Erythroblast (primary cell): ENCODE results near the gene LSG1.
A peak's percentile ranks its signal among the peaks of the same experiment; 100 is the strongest.

Experiments used
- DNase-seq, 2 experiments: peaks; one replicate each; lab custom pipeline; 2025; lab: John Stamatoyannopoulos, UW
- GATA1 ChIP-seq: IDR thresholded peaks from 2 replicates; pipeline ENCODE4 v1.6.1; 2011; ENCODE audit warnings: low read depth, mild to moderate bottlenecking, control low read depth, low read length, moderate library complexity
- POLR2A ChIP-seq: IDR thresholded peaks from 2 replicates; pipeline ENCODE4 v1.6.1; 2011; ENCODE audit warnings: mild to moderate bottlenecking, low read length

The LSG1 gene

DNA sequence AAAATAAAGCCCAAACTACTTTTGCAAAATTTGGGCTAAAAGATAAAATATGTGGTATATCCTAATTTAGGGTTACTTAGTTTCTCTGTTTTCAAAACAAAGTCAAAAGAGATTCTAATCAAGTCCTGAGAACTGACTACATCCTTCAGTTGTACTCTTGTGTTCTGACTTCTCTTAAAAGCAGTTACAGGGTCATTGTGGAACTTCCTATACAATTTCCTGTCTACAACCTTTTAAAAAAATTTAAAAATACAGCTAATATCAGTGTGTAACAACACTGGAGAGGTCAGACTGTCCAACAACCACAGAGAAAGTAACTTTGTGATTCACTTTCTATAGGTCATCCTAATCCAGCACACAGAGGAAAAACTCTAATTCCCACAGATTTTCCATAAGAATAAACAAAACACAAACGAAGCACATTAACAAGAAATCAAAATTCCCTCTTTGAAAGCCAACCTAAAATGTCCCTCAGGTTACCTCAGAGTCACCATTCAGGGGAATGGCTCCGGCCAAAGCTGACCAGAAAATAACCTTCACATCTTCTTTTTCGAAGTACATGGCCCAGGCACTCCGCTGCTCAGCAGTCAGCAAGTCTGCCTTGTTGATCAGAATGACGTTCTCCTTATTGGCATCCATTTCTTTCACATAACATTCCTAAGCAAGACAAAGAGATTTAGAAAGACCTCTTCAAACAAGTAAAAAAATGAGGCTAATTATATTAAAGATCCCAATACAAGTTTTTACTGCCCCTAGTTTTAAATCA, 13.3 kb downstream of the LSG1 start:
- no peak for TF ChIP-seq GATA1
- no peak for TF ChIP-seq POLR2A
- no peak for DNase-seq

- DNase-seq = no peak
- TF ChIP-seq POLR2A = no peak
- no peak for TF ChIP-seq GATA1
Observed at GRCh38 chr3:194657439-194657838, 14.6 kb downstream of the LSG1 start.

GRCh38 chr3:194654443-194654842, 17.5 kb downstream of the LSG1 start:
- no peak for DNase-seq
- no peak for TF ChIP-seq GATA1
- no peak for TF ChIP-seq POLR2A

GRCh38 chr3:194647747-194648146, 24.2 kb downstream of the LSG1 start:
- no peak for TF ChIP-seq GATA1
- no peak for TF ChIP-seq POLR2A
- DNase-seq = no peak

DNA sequence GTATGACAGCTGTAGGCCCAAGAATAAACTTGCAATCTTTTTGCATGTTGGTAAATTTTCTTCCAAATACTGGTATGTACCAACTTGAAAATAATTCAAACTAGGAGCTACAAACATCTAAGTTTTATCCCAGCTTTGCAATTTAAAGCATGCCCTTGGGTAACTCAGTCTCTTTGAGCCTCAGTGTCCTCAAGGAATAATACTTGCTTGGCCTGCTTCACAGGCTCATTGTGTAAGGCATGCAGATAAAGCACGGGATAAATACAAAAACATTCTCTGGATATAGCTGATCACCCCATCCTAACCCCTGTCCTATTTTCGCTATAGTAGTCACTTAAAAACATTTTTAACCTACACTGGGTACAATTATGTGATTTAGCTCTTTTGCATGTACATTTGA, 29.2 kb downstream of the LSG1 start:
- DNase-seq = no peak

GRCh38 chr3:194640829-194641228, 31.2 kb downstream of the LSG1 start:
- peak; percentile 49 to 66 for DNase-seq
- TF ChIP-seq GATA1 (no peak), POLR2A (no peak)

More for the DNA sequence above, 29.2 kb downstream of the LSG1 start:
- TF ChIP-seq POLR2A (no peak), GATA1 (no peak)

GRCh38 chr3:194638991-194639605, 32.9 kb downstream of the LSG1 start:
- no peak for DNase-seq
- TF ChIP-seq GATA1 = no peak
- TF ChIP-seq POLR2A = no peak

DNA sequence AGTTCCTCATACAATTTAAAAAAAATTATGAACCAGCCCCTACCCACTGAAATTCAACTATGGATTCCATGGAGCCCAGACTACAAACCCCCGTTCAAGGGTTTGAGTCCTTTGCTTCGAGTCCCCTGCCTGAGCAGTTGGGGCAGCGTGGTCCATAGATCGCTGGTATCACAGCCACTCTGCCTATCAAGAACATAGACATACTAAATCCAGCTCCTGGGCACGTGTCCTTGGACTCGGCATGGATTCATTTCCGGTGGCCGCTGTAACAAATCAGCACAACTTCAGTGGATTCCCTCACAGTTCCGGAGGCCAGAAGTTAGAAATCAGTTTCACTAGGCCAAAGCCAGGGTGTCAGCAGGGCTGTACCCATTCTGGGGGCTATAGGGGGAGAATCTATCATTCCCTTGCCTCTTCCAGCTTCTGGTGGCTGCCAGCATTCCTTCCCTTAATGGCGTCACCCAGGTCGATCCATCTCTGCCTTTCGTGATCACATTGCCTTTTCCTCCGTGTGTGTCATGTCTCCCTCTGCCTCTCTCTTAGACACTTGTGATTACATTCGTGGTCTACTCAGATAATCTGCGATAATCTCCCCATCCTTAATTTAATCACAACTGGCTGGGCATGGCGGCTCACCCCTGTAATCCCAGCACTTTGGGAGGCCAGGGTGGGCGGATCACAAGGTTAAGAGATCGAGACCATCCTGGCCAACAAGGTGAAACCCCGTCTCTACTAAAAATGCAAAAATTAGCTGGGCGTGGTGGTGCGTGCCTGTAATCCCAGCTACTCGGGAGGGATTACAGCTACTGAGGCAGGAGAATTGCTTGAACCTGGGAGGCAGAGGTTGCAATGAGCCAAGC, 34.2 kb downstream of the LSG1 start:
- TF ChIP-seq GATA1 (no peak), POLR2A (no peak)
- DNase-seq = no peak

DNA sequence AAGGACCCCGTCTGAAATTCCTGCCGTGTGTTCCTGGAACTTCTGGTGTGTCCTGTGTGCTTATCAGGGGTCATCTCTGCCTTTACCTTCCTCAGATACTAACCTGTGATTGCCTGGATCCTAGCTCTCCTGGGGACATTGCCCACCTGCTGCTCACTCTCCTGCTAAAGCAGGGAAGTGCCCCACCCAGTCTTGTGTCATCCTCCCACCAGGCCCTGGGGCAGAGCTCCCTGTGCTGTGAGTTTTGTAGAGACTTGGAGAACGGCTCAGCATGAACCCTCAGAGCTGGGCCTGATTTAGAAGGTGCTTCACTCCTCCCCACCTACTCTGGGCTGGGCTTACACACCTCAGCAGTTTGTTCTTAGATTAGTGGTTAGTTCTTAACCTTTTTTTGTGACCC, 34.9 kb downstream of the LSG1 start:
- DNase-seq = no peak
- TF ChIP-seq GATA1 = no peak
- TF ChIP-seq POLR2A = no peak

- peak; percentile 26 for TF ChIP-seq POLR2A
- no peak for TF ChIP-seq GATA1
- DNase-seq = peak; percentile 81 to 83
Observed at GRCh38 chr3:194633349-194634004, 38.5 kb downstream of the LSG1 start, which contains the start of gene TMEM44. Gene TMEM44 (minus strand): TSS chr3:194633419. CDS start chr3:194633215, 204 bp downstream.

DNA sequence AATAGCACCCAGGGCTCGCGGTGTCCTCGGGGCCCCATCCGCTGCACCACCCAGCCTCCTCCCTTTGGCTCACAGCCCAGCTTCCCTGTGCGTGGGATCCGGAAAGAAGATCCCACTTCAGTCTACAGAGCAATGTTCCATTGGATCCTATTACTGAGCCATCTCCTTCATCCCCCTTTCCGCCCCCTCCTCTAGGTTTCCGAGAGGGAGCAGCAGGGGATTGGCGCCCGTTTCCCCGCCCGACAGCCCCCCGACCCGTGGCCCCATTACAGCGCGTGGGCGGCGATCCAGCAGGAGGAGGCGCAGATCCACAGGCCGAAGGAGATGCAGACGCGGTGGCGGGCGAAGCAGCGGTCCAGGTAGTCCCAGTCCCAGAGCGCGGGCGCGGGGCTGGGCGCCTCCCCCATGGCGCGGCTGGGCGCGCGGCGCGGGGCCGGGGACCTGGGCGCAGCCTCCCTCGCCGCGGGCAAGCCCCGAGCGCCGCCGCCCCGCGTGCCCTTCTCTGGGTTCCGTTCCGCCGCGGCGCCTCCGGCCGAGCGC, 39.1 kb downstream of the LSG1 start:
- no peak for TF ChIP-seq GATA1
- no peak for TF ChIP-seq POLR2A
- peak; percentile 40 to 43 for DNase-seq

DNA sequence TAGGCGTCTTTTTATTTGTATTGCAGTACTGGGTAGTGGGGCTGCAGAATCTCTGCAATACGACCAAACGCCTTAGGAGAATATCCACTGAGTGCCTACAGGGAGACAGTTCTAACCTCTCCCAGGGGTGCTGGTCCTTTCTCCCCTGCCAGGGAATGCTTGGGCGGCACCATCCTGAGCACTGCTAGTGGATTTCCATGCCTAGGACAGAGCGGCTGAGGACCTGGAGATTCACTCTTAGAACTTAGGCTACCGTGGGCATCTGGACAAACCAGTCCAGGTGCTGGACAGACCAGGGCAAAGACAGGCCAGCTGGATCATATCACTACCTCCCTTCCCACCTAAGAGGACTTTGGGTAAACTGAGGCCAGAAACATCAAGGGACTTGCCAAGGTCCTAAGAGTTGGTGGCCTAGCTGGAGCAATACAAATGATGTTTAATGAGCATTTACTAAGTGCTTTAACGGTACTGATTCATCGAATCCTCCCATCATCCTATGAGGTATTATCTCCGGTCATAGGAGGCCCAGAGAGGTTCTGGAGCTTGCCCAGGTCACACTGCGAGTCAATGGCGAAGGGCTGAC, 39.7 kb downstream of the LSG1 start:
- DNase-seq = no peak
- no peak for TF ChIP-seq GATA1
- TF ChIP-seq POLR2A = no peak
